ENCODE measurements around the gene BCKDHA.
A peak's percentile ranks its signal among the peaks of the same experiment; 100 is the strongest.
"Not testable (repeated sequence)": the region's sequence is repeated elsewhere in the genome, so short reads cannot be mapped to it uniquely, and the experiment has no call there.

The BCKDHA gene

DNA sequence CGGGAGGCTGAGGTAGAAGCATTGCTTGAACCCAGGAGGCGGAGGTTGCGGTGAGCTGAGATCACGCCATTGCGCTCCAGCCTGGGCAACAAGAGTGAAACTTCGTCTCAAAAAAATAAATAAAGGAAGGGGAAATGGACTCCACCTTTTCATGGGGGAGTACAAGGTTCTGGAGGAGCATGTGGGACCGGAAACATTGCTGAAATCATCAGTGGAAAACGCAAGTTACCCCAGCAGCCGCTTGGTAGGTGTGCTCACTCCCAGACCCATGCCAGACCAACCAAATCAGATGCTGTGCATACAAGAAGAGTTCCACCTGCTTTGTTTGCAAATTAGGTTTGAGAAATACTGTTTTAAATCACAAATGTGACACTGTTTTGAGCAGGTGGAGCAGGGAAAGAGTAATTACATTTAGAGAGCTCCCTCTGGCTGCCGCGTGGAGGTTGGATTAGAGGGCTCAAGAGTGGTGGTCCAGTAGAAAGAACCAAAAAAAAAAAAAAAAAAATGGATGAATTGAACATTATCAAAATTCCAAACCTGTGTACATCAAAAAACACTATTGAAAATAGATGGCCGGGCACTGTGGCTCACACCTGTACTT lies 50.2 kb downstream of the BCKDHA start:
- DNase-seq (ENCODE audit: low read depth) = no peak

DNA sequence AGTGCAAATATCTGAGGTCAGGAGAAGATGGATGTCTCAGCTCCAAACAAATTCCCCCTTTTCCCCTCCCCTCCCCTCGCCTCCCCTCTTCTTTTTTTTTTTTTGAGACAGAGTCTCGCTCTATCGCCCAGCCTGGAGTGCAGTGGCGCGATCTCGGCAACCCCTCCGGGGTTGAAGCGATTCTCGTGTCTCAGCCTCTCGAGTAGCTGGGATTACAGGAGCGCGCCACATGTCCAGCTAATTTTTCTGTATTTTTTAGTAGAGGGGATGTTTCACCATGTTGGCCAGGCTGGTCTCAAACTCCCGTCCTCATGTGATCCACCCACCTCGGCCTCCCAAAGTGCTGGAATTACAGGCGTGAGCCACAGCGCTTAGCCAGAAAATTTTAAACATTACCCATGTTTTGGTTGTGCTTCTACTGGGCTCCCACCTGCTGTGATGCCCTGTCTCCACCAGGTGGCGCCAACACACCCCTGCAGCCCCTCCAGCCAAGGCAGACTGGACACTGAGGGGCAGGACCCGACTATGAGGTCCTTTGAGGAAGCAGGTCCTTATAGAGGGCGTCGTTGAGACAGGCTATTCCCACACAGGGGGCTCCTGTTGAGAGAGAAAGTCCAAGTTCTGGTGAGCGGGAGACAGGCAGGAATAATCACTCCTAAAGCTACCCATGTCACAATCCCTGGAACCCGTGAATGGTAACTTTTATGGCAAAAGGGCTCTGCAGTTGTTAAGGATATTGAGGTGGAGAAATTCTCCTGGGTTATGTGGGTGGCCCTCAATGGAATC lies 51.7 kb downstream of the BCKDHA start:
- DNase-seq (ENCODE audit: low read depth) = peak; percentile 44

DNA sequence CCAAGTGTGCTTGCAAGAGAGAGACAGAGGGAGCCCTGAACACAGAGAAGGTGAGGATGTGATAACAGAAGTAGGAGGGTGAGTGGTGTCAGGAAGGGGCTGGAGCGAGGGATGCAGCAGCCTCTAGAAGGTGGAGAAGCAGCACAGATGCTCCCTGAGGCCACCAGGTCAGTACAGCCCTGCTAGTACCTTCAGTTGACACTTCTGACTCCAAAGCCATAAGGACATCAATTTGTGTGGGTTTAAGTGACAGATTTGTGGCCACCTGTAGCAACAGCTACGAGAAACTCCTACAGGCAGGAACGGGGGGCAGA lies 52.2 kb downstream of the BCKDHA start:
- no peak for DNase-seq (ENCODE audit: low read depth)

DNA sequence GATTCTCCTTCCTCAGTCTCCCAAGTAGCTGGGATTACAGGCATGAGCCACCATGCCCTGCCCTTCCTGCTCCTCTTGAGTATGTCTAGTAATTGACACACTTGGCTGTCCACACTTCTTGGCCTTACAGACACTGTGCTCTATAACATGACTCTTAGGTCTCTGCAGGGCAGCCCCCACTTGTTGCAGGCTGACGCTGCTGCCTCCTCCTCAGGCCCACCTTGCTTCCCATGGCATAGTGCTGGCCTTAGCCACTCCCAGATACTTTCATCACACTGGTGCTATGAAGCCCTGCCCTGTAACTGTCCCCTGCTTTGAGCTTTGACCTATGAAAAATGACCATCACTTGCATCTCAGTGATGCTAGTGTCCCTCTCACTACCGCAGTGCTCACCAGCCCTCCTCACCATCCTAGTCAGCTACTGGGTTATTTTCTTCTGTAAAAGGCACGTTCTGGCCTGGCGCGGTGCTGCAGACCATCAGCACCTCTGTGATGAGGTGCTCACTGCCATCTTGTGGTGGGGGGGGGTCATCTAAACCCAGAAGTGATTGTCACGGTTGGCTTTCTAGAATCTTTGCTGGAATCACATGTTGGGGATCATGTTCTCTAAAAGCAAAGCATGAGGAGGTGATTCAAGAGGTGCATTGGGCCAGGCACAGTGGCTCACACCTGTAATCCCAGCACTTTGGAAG lies 55.1 kb downstream of the BCKDHA start:
- no peak for DNase-seq (ENCODE audit: low read depth)

DNA sequence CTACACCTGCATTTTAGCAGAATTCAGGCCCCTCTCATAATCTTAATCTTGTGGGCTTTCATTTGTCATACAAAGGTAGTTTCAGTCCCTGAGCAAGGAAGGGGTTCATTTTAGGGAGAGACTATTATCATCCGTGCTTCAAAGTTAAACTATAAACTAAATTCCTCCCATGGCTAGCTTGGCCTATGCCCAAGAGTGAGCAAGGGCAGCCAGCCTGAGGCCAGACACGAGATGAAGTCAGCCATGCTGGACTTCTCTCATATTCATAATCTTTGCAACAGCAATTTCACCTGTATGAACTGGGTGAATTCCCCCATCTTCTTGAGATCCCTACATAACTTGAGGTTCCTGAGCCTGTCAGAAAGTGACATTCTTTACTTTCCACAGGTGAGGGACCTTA lies 58.3 kb downstream of the BCKDHA start:
- no peak for DNase-seq (ENCODE audit: low read depth)

DNA sequence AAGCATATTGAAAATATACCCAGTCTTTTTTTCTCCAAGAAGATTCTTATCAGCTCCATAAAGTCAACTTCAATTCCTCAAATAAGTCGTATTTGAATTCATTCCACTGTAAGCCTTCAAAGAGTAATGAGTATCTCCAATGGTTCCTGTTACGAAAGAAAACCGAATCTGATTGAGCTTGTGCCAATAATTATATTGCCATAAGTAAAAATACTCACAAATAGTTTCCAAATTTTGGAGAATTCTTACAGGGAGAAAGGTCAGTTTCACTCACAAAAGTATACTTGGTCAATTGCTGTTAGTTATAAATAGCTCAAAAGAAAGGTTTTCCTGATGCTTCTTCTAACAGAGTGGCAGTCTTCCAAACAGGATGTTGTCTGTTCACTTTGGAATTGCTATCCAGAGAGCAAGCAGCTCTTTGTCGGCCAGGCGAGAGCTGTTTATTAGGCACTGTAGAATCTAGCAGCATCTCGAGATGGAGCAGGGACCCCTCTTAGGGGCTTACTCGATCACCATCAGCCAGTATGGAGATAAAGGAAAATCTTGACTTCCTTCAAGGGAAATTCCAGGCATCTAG lies 58.8 kb downstream of the BCKDHA start:
- DNase-seq (ENCODE audit: low read depth) = no peak

DNA sequence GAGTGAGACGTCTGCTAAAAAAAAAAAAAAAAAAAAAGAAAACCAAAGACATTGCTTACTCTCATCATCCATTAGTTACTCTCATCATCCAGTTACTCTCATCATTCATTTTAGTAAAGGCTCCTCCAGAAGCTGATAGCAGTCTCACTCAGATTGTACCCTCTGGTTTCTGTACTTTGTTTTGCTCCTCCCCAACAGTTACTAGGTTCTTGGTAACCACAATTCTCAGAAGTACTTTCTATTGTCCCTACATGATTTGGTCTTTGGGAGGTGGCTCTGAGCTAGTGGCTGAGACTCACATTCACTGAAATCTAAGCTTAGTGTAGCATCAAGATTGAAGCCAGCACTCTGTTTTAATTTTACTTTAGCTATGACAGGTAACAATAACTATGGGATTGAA lies 59.6 kb downstream of the BCKDHA start:
- no peak for DNase-seq (ENCODE audit: low read depth)

DNA sequence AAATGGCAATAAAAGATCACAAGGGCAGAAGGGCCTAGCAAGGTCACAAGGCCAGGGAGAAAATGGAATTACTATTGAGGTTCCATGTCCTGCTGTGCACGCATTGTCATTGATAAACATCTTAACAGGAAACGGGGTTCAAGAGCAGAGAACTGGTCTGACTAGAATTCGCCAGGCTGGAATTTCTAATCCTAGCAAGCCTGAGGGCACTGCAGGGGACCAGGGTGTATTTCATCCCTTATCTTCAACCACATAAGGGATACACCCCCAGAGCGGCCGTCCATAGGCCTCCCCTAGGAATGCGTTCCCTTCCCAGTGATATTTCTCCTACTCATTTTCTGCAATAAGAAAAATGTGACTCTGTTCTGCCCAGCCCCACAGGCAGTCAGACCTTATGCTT lies 64.9 kb downstream of the BCKDHA start:
- DNase-seq (ENCODE audit: low read depth) = no peak

DNA sequence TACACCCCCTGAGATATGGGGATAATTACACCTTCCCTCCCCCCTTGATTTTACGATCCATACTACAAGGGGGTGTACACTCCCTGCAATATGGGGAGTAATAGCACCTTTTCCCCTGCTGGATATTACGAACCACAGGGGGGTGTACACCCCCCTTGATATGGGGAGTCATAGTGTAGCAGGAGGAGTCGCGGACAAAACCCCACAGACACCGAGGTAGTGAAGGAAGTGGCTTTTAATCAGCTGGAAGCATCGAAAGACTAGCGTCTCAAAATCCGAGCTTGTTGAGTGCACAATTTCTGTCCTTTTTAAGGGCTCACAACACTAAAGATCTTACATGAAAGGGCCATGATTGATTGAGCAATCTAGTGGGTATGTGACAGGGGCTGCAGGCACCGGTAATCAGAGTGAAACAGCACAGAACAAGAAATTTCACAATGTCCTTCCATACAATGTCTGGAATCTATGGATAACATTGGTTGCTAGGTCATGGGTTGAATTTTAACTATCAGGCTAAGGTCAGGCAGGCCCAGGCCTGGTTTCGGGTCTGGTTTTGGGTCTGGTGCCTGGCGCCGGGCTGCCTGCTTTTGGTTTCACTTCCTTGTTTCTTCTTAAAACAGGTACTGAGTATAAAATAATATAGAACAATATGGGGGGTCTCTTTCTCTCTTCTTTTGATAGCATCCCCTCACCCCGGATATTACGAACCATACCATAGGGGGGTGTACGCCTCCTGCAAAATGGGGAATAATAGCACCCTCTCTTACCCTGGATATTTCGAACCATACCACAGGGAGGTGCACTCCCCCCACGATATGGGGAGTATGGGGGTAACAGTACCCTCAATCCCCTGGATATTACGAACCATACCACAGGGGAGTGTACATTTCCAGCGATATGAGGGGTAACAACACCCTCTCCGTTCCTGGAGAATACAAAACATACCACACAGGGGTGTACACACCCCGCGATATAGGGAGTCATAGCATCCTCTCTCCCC lies 65.9 kb downstream of the BCKDHA start:
- not testable (repeated sequence) for DNase-seq (ENCODE audit: low read depth)
